Activated naive CD4-positive, alpha-beta T cell treated with anti-CD3 and anti-CD28 coated beads, Interleukin-2, amount 50 U/mL, for 16 hours (primary cell): ENCODE measurements around the gene ASIC3.
A peak's percentile ranks its signal among the peaks of the same experiment; 100 is the strongest.

Experiments
- DNase-seq: peaks from one replicate; pipeline ENCODE4 v3.0.0-alpha.2; 2020

Gene ASIC3

DNA sequence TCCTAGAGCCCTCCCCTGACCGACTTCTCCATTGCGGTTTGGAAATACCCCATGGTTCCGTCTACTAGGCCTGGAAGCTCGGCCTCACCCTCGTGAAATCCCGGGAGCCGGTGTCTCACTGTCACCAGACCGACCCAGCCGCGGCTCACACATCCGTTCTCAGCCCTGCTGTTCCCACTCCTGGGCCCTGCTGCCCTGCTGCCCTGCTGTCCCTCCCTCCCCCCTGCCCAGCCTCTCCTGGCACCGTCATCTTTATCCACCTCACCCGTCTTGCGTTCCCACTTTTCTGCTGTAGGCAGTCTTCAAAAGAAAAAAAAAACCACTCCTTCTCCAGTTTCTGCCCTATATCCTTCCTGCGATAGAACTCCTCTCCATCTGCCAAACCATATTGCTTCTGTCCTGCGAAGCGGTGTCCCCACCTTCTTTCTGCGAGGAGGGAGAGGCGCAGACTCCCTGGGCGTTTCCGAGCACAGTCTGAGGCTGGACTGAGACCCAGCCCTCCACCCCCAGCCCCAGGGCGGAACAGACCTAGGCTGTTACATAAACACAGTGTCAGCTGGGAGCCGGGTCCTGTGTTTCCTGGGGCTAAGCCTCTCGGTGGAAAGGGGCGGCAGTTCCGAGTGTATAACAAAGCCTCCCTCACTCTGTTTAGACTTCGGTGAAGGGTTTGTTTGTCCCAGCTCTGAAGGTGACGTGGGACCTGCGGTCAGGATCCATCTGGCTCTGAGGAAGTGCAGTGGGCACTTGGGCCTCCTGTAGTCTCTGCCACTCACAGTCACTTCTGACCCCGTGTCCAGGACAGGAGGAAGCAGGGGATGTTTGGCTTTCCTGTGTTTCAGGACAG is 40.7 kb downstream of the ASIC3 start:
- no peak for DNase-seq

GRCh38 chr7:151089893-151090730 is 41.8 kb downstream of the ASIC3 start:
- DNase-seq = no peak

DNA sequence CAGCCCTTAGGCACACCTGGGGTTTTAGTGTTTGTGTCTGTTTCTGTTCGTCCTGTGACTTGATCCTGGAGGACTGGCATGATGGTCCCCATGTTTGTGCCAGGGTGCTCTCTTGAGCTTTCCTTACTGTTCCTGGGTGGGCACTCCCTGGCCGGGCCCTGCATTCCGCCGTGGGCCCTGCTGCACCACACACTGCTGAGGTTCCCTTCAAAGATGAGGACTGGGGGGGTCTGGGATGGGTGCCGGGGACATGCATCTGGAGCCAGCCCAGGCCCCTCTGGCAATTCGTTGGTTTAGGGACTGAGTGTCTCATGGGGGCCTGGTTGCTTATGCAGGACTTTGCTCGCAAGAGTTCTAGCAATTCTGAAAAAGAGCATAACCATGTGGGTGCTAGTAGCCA is 42.7 kb downstream of the ASIC3 start:
- no peak for DNase-seq

DNA sequence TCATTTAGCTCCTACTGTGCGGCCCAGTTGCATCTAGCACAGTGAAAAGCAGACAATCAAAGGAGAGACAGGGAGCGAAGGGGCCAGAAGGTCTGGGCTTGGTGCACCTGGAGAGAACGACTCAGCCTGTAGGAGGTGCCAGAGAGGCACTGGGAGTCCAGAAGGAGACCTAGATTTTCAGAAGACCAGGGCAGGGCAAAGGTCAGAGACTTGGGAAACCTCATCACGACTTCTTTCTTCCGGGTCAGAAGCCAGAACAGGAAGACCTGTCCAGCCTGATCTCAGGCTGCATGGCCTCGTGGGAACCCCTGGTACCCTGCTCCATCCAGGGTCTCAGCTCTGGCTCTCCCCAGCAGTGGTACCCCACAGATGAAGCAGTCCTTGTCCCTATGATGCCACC is 43.1 kb downstream of the ASIC3 start:
- DNase-seq = no peak

DNA sequence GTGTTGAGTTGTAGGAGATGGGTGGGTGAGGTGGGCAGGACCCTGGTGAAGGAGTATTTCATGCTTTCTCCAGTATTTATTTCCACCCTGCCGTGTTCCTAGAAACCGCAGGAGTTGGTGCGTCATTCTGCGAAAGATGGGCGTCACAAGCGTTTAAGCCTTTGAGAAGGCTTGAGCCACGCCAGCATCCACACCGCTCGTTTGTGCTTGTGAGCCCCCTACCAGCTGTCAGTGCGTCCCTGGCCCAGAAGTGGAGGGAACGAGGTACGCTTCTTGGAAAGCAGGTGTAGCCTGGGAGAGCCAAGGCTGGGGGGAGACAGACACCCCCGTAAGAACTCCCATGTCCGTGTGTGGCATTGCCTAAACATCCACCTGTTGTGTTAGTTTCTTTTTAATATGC is 43.7 kb downstream of the ASIC3 start:
- no peak for DNase-seq

DNA sequence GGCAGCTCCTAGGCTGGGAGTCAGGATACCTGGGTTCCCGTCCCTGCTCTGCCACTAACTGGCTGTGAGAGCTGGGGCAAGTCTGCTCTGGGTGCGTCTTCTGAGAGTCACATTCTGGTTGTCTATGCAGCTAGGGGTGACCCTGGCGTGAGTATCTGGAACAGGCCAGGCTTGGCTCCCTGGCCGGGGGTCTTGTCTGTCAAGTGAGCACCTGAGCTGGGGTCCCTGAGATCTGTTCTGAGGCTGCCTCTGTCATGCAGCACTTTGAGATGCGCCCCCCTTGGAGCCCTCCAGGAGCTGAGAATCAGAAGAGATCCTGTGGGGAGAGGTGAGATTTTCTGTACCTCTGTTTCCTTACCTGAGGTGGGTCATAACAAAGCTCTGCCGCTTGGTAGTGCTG is 45.4 kb downstream of the ASIC3 start:
- no peak for DNase-seq

DNA sequence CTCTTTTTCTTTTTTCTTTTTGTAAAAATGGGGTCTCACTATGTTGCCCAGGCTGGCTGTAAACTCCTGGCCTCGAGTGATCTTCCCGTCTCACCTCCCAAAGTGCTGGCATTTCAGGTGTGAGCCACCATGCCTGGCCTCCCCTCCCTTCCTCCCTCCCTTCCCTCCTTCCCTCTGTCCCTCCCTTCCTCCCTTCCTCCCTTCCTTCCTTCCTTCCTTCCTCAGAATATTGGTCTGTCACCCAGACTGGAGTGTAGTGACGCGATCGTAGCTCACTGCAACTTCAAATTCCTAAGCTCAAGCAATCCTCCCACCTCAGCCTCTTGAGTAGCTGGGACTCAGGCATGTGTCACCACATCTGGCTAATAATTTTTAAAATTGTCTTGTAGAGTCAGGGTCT is 46.3 kb downstream of the ASIC3 start:
- no peak for DNase-seq

GRCh38 chr7:151095123-151095797 is 46.9 kb downstream of the ASIC3 start:
- DNase-seq = peak; percentile 7

GRCh38 chr7:151095828-151096475 is 47.6 kb downstream of the ASIC3 start:
- DNase-seq = no peak

DNA sequence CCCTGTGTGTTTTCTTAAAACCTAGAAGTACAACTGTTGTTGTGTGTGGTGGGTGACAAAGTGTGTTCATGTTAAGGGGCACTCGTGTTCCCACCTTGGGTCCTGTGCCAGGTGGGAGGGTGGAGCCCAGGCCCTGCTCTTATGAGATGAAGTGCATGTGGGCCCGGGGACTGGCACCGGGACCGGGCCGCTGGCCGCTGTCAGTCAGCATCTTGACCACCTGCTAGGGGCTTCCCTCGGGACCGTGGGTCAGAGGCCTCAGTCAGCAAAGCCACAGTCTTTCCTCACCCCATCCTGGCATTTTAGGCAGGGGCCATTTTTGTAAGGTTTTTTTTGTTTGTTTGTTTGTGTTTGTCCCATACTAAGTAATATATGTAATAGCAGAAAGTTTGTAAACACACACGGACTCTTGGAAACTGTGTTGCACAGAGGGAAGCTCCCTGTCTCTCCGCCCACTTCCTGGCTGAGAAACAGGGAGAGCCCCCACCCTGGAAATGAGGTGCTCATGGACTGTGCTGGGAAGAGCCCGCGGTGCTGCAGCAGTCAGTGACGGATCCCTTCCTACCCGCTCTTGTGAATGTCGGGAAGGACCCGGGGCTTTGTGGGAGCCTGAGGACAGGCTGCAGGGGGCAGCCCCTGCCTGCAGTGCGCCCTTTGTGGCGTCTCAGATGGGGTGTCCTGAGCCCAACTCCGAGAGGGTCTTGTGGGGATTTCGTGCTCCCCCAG is 51.3 kb downstream of the ASIC3 start:
- no peak for DNase-seq

DNA sequence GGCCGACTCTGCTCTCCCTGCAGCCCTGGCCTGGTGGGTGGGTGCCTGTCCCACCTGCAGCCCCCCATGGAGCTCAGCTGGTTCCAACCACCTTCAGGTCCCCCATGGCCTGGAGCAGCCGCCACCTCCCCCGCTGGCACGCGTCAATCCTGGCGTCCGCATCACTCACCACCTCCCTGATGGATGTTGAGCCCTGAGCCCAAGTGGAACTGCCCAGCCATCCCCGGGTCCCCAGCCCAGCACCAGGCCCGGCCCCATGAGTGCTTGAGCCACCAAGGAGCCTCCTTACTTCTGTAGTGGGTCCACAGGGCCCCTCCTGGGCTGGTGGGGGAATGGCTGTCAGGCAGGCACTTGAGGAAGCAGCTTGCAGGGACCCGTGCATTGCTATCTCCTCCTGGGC is 52.6 kb downstream of the ASIC3 start:
- peak; percentile 7 for DNase-seq

DNA sequence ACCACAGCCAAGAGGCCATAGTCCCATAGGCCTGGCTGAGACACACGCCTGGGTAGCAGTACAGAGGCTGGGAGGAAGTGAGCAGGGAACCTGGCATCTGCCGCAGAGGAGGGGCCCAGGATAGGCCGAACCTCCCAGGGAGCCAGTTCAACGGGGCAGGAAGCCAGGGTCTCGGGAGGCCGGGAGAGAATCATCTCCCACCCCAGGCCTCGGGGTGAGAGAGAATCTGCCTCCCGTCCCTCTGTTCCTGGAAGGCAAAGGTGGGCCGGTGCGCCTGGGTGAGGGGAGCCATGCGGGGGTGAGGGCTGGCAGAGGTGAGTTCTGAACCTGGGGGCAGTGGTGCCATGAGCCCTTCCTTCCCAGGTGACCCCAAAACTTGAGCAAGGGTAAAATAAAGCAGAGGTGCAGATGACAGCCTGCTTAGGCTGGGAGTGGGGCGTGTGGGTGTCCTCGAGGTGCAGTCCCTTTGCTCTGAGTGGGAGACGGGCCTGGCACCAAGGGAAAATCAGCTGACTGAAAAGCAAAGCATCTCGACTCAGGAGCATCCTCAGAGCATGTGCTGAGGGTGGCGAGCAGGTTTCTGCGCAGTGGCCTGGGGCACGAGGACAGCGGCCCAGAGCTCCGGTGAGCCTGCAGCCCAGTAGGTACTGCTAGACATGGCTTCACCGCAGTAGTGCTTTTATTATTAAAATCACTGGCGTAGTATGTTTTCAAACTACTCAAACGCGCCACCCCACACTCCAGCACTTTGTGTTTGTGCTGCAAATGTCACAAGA is 53.5 kb downstream of the ASIC3 start:
- peak; percentile 8 for DNase-seq
